HCT116 (cell line): ENCODE data around the gene RNASE8. TPM values are rescaled to one million over a fixed set of nuclear protein-coding genes. Genes with fewer than 3 reads are reported as not detected.

ENCODE experiments used
- ATAC-seq: fragments of 200-7000 bp; cut with Tn5 transposase; 2 replicates; pipeline ENCODE4 v1.9.1; 2020; ENCODE audit warnings: mild to moderate bottlenecking, moderate library complexity
- BruUV-seq: library from RNA; stranded (reverse); fragments of 400-500 nt; replicated peaks from 2 replicates; lab custom pipeline; 2021; lab: Mats Ljungman, UMichigan
- CTCF ChIA-PET: fragments of 300-600 bp; sonication (Branson Sonifier 250); formaldehyde crosslinking; loops from one replicate; lab custom pipeline; 2021; ENCODE audit warnings: antibody characterized with exemption; lab: Charles Lee
- POLR2A ChIA-PET: fragments of 300-600, 350-600 bp; sonication (Branson Sonifier 250); formaldehyde crosslinking; loops from one replicate; lab custom pipeline; 2021; ENCODE audit warnings: antibody characterized with exemption; lab: Charles Lee
- RAD21 ChIA-PET, 2 experiments: fragments of 300-600 bp; sonication (Branson Sonifier 250); formaldehyde crosslinking; loops; one replicate each; lab custom pipeline; 2023; ENCODE audit warnings: low total read pairs in 2 of 2; ENCODE audit not compliant: uncharacterized antibody in 2 of 2, unreplicated experiment in 2 of 2, low non-redundant PET in 1 of 2; lab: Charles Lee
- DNase-seq: peaks from one replicate; pipeline ENCODE4 v3.0.0-alpha.2; 2010; ENCODE audit warnings: low read depth, low spot score
- H2AFZ ChIP-seq: fragments of 200-600 bp; shearing (Covaris generic), sonication (generic); 2 replicates; pipeline ENCODE4 v1.6.1; 2017; ENCODE audit warnings: low read depth, mixed run types, mixed read lengths, antibody characterized with exemption, low read length; ENCODE audit not compliant: poor library complexity, severe bottlenecking
- H3K27ac ChIP-seq: 2 replicates; pipeline ENCODE4 v1.5.1; 2012; ENCODE audit warnings: low read depth, low read length
- H3K27me3 ChIP-seq: fragments of 200-600 bp; sonication (generic); 2 replicates; pipeline ENCODE4 v1.6.1; 2016; ENCODE audit warnings: mixed run types, low read length, mixed read lengths; ENCODE audit not compliant: insufficient read depth
- H3K36me3 ChIP-seq, 2 experiments: fragments of 200-500 bp in 1 of 2; fragments of 200-600 bp in 1 of 2; sonication (Bioruptor generic) in 1 of 2; sonication (generic) in 1 of 2; 2 replicates each; pipeline versions ENCODE4 v1.5.1 to v1.6.1; 2014 to 2016; ENCODE audit warnings: low read length in 2 of 2, inconsistent platforms in 1 of 2, mixed read lengths in 1 of 2, mixed run types in 1 of 2; ENCODE audit not compliant: insufficient read depth in 2 of 2, control insufficient read depth in 1 of 2
- H3K4me1 ChIP-seq, 2 experiments: fragments of 200-600 bp in 1 of 2; sonication (generic) in 1 of 2; 2 replicates each; pipeline versions ENCODE4 v1.5.1 to v1.6.1; 2012 to 2017; ENCODE audit warnings: low read length in 2 of 2, inconsistent platforms in 1 of 2, mild to moderate bottlenecking in 1 of 2, mixed read lengths in 1 of 2, mixed run types in 1 of 2, moderate library complexity in 1 of 2; ENCODE audit not compliant: insufficient read depth in 2 of 2, control insufficient read depth in 1 of 2
- H3K4me2 ChIP-seq: fragments of 200-600 bp; sonication (generic); 2 replicates; pipeline ENCODE4 v1.6.1; 2017; ENCODE audit warnings: mixed run types, low read length, mixed read lengths
- H3K4me3 ChIP-seq, 2 experiments: fragments of 200-600 bp in 1 of 2; sonication (generic) in 1 of 2; replicated peaks in 1 of 2; 2 replicates each; pipeline ENCODE4 v1.5.1; 2011 to 2016; ENCODE audit warnings: low read length in 2 of 2, control low read depth in 1 of 2, low read depth in 1 of 2, mild to moderate bottlenecking in 1 of 2, mixed read lengths in 1 of 2, mixed run types in 1 of 2
- H3K79me2 ChIP-seq: fragments of 200-600 bp; sonication (generic); 2 replicates; pipeline ENCODE4 v1.6.1; 2017; ENCODE audit warnings: mild to moderate bottlenecking, mixed run types, low read length, moderate library complexity, mixed read lengths; ENCODE audit not compliant: insufficient read depth
- H3K9ac ChIP-seq: fragments of 200-600 bp; sonication (generic); 2 replicates; pipeline ENCODE4 v1.6.1; 2016; ENCODE audit warnings: low read length, mixed read lengths
- H3K9me2 ChIP-seq: fragments of 200-600 bp; sonication (generic), shearing (Covaris generic); 2 replicates; pipeline ENCODE4 v1.6.1; 2017; ENCODE audit warnings: mixed run types, mild to moderate bottlenecking, moderate library complexity; ENCODE audit not compliant: insufficient read depth
- H3K9me3 ChIP-seq, 2 experiments: fragments of 200-500 bp in 1 of 2; fragments of 200-600 bp in 1 of 2; sonication (Bioruptor generic) in 1 of 2; sonication (generic) in 1 of 2; 2 replicates each; pipeline ENCODE4 v1.6.1; 2014 to 2017; ENCODE audit warnings: low read length in 2 of 2, mixed read lengths in 2 of 2, inconsistent platforms in 1 of 2, low read depth in 1 of 2, mild to moderate bottlenecking in 1 of 2, mixed run types in 1 of 2, moderate library complexity in 1 of 2; ENCODE audit not compliant: control insufficient read depth in 1 of 2, insufficient read depth in 1 of 2
- H4K20me1 ChIP-seq: fragments of 200-600 bp; sonication (generic), shearing (Covaris generic); 2 replicates; pipeline ENCODE4 v1.6.1; 2017; ENCODE audit warnings: mixed run types, mild to moderate bottlenecking, moderate library complexity; ENCODE audit not compliant: insufficient read depth
- CBX3 ChIP-seq: IDR thresholded peaks from 2 replicates; pipeline ENCODE4 v1.6.1; 2012; ENCODE audit warnings: low read depth
- CEBPB ChIP-seq: IDR thresholded peaks from 2 replicates; pipeline ENCODE4 v1.6.1; 2012; ENCODE audit warnings: low read depth
- EGR1 ChIP-seq: IDR thresholded peaks from 2 replicates; pipeline ENCODE4 v1.6.1; 2012; ENCODE audit warnings: low read depth
- ELF1 ChIP-seq: IDR thresholded peaks from 2 replicates; pipeline ENCODE4 v1.6.1; 2012; ENCODE audit warnings: low read depth, borderline replicate concordance
- EZH2 ChIP-seq: fragments of 200-600 bp; sonication (generic); IDR thresholded peaks from 2 replicates; pipeline ENCODE4 v1.6.1; 2017; ENCODE audit warnings: antibody characterized with exemption, mixed run types
- EZH2phosphoT487 ChIP-seq: fragments of 200-600 bp; IDR thresholded peaks from 2 replicates; pipeline ENCODE4 v1.6.1; 2018; ENCODE audit warnings: antibody characterized with exemption, borderline replicate concordance
- FOSL1 ChIP-seq: IDR thresholded peaks from 2 replicates; pipeline ENCODE4 v1.6.1; 2012; ENCODE audit warnings: low read depth
- JUND ChIP-seq: IDR thresholded peaks from 2 replicates; pipeline ENCODE4 v1.6.1; 2012
- RAD21 ChIP-seq: IDR thresholded peaks from 2 replicates; pipeline ENCODE4 v1.6.1; 2012; ENCODE audit warnings: low read depth, mild to moderate bottlenecking
- SP1 ChIP-seq: IDR thresholded peaks from 2 replicates; pipeline ENCODE4 v1.6.1; 2012; ENCODE audit warnings: low read depth
- SRF ChIP-seq: IDR thresholded peaks from 2 replicates; pipeline ENCODE4 v1.6.1; 2012; ENCODE audit warnings: low read depth
- TCF7L2 ChIP-seq: IDR thresholded peaks from 2 replicates; pipeline ENCODE4 v1.7.0; 2011; ENCODE audit warnings: borderline replicate concordance, inconsistent platforms; ENCODE audit not compliant: insufficient read depth, insufficient read length; ENCODE audit errors: extremely low read depth
- YY1 ChIP-seq: IDR thresholded peaks from 2 replicates; pipeline ENCODE4 v1.6.1; 2011; ENCODE audit warnings: low read length, low read depth, moderate library complexity, mild to moderate bottlenecking; ENCODE audit not compliant: insufficient replicate concordance; ENCODE audit errors: extremely low read depth
- ZFX ChIP-seq: fragments of 450-650 bp; IDR thresholded peaks from 2 replicates; pipeline ENCODE4 v1.6.1; 2017
- ZNF274 ChIP-seq: fragments of 200-500 bp; sonication (Bioruptor generic); IDR thresholded peaks from 2 replicates; pipeline ENCODE4 v1.6.1; 2014; ENCODE audit warnings: mild to moderate bottlenecking, low read depth, low read length, inconsistent platforms
- intact Hi-C: fragments of 100-400 bp; cut with micrococcal nuclease; formaldehyde crosslinking; loops from 2 replicates; pipeline ENCODE4 v1.10.0; 2022
- total RNA-seq: library from RNA; stranded (reverse); gene quantifications from one replicate; pipeline ENCODE4 v1.2.1, GENCODE V29; 2021; ENCODE audit not compliant: unreplicated experiment
- TF ChIP-seq, protein P1 (sequence below): IDR thresholded peaks from 2 replicates; pipeline ENCODE4 v1.6.1; 2011; ENCODE audit warnings: mild to moderate bottlenecking, low read length, moderate library complexity; ENCODE audit not compliant: insufficient replicate concordance; ENCODE audit errors: extremely low read depth
- TF ChIP-seq, protein P2 (sequence below): IDR thresholded peaks from 2 replicates; pipeline ENCODE4 v1.6.1; 2012; ENCODE audit warnings: low read depth
- TF ChIP-seq, protein P3 (sequence below), 3 experiments: fragments of 200-600 bp in 1 of 3; sonication (generic) in 1 of 3; IDR thresholded peaks in 2 of 3; conservative IDR thresholded peaks in 1 of 3; 2 replicates each; pipeline ENCODE4 v1.5.1; 2012 to 2017; ENCODE audit warnings: low read depth in 2 of 3, low read length in 2 of 3, antibody characterized with exemption in 1 of 3, borderline replicate concordance in 1 of 3, control low read depth in 1 of 3, mild to moderate bottlenecking in 1 of 3, mixed read lengths in 1 of 3, mixed run types in 1 of 3, moderate library complexity in 1 of 3; ENCODE audit not compliant: insufficient read depth in 1 of 3
- TF ChIP-seq, protein P4 (sequence below): IDR thresholded peaks from 2 replicates; pipeline ENCODE4 v1.6.1; 2012
- TF ChIP-seq, protein P5 (sequence below): IDR thresholded peaks from 2 replicates; pipeline ENCODE4 v1.6.1; 2012

Gene RNASE8
- total RNA-seq, 1 experiment from 2014 or later = not detected

DNA sequence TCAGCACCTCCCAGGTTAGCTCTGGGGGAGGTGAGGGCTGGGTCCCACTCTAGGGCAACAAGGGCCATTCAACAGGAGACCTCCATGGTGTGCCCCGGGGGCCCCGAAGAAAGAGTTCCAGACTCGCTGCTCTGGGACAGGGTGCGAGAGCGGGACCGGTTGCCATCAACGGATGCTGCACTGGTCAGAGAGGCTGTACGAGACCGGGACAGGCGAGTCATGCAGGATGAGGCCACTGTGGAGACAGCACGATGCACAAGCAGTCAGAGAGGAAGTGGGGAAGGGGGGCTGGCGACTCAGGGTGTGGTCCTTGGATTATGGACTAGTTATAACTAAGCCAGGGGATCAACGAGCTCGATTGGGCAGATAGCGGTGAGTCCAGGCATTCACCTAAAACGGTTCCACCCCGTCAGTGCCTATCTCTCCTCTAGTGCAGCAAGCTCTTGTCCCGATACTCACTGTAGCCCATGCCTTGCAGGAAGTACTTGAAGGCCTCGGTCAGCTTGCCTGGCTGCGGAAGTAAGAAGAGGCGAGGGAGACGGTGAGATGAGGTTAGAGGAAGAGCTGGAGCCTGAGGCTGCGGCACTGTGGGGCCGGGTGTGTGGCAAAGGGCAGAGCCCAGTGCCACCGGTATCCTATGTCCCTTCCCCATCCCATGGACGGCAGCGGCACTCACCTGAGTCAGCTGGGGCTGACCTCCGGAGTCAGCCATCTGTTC lies 39.9 kb upstream of the RNASE8 start:
- H3K27me3 ChIP-seq = peaks cover 8% of the 10 kb centered on the region; the same call in 1 of the 2 replicates
- TF ChIP-seq FOSL1 (no peak), CBX3 (no peak), YY1 (no peak), ZNF274 (no peak), EGR1 (no peak), CEBPB (no peak), SRF (no peak), JUND (no peak), TCF7L2 (no peak), SP1 (no peak), ZFX (no peak), RAD21 (no peak), EZH2phosphoT487 (no peak), EZH2 (no peak), ELF1 (no peak)
- TF ChIP-seq, protein P1, sequence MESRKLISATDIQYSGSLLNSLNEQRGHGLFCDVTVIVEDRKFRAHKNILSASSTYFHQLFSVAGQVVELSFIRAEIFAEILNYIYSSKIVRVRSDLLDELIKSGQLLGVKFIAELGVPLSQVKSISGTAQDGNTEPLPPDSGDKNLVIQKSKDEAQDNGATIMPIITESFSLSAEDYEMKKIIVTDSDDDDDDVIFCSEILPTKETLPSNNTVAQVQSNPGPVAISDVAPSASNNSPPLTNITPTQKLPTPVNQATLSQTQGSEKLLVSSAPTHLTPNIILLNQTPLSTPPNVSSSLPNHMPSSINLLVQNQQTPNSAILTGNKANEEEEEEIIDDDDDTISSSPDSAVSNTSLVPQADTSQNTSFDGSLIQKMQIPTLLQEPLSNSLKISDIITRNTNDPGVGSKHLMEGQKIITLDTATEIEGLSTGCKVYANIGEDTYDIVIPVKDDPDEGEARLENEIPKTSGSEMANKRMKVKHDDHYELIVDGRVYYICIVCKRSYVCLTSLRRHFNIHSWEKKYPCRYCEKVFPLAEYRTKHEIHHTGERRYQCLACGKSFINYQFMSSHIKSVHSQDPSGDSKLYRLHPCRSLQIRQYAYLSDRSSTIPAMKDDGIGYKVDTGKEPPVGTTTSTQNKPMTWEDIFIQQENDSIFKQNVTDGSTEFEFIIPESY = no peak
- TF ChIP-seq, protein P2, sequence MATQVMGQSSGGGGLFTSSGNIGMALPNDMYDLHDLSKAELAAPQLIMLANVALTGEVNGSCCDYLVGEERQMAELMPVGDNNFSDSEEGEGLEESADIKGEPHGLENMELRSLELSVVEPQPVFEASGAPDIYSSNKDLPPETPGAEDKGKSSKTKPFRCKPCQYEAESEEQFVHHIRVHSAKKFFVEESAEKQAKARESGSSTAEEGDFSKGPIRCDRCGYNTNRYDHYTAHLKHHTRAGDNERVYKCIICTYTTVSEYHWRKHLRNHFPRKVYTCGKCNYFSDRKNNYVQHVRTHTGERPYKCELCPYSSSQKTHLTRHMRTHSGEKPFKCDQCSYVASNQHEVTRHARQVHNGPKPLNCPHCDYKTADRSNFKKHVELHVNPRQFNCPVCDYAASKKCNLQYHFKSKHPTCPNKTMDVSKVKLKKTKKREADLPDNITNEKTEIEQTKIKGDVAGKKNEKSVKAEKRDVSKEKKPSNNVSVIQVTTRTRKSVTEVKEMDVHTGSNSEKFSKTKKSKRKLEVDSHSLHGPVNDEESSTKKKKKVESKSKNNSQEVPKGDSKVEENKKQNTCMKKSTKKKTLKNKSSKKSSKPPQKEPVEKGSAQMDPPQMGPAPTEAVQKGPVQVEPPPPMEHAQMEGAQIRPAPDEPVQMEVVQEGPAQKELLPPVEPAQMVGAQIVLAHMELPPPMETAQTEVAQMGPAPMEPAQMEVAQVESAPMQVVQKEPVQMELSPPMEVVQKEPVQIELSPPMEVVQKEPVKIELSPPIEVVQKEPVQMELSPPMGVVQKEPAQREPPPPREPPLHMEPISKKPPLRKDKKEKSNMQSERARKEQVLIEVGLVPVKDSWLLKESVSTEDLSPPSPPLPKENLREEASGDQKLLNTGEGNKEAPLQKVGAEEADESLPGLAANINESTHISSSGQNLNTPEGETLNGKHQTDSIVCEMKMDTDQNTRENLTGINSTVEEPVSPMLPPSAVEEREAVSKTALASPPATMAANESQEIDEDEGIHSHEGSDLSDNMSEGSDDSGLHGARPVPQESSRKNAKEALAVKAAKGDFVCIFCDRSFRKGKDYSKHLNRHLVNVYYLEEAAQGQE = no peak
- TF ChIP-seq, protein P3, sequence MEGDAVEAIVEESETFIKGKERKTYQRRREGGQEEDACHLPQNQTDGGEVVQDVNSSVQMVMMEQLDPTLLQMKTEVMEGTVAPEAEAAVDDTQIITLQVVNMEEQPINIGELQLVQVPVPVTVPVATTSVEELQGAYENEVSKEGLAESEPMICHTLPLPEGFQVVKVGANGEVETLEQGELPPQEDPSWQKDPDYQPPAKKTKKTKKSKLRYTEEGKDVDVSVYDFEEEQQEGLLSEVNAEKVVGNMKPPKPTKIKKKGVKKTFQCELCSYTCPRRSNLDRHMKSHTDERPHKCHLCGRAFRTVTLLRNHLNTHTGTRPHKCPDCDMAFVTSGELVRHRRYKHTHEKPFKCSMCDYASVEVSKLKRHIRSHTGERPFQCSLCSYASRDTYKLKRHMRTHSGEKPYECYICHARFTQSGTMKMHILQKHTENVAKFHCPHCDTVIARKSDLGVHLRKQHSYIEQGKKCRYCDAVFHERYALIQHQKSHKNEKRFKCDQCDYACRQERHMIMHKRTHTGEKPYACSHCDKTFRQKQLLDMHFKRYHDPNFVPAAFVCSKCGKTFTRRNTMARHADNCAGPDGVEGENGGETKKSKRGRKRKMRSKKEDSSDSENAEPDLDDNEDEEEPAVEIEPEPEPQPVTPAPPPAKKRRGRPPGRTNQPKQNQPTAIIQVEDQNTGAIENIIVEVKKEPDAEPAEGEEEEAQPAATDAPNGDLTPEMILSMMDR (IDR thresholded peaks at IDR 0.05 in 2 of 3, conservative IDR thresholded peaks at IDR 0.05 in 1 of 3; ENCODE audit: borderline replicate concordance in 1 of 3, insufficient read depth in 1 of 3, low read depth in 2 of 3, low read length in 2 of 3) = no peak
- TF ChIP-seq, protein P4, sequence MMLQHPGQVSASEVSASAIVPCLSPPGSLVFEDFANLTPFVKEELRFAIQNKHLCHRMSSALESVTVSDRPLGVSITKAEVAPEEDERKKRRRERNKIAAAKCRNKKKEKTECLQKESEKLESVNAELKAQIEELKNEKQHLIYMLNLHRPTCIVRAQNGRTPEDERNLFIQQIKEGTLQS = no peak
- TF ChIP-seq, protein P5, sequence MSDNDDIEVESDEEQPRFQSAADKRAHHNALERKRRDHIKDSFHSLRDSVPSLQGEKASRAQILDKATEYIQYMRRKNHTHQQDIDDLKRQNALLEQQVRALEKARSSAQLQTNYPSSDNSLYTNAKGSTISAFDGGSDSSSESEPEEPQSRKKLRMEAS = no peak
- H3K4me3 ChIP-seq = no peak overlapping the region
- no peak overlapping the region for H3K27ac ChIP-seq
- ChIA-PET CTCF (no interaction called here), POLR2A (no interaction called here), RAD21 (no interaction called here)
- DNase-seq (no peak), ATAC-seq (no peak)
- no peaks in the 10 kb centered on the region for H3K9me2 ChIP-seq
- no peaks in the 10 kb centered on the region for H3K79me2 ChIP-seq
- peaks cover 0 to 4% of the 10 kb centered on the region in 2 experiments; a peak in 1 of 4 replicates for H3K4me1 ChIP-seq
- intact Hi-C loops = loop anchor here (10.0 kb wide), 1 partner anchor 537 kb away; no protein-coding TSS in a partner anchor
- no peaks in the 10 kb centered on the region for H3K9me3 ChIP-seq
- no peaks in the 10 kb centered on the region for H4K20me1 ChIP-seq
- H2AFZ ChIP-seq = no peak overlapping the region
- H3K4me2 ChIP-seq = no peak overlapping the region
- no TSS peak for BruUV-seq
- H3K9ac ChIP-seq = no peak overlapping the region
- H3K36me3 ChIP-seq = no peaks in the 10 kb centered on the region; a peak in 1 of 4 replicates
